ENCODE measurements around the gene IGSF3. TPM values are rescaled to one million over a fixed set of nuclear protein-coding genes. Genes with fewer than 3 reads are reported as not detected.

IGSF3 gene
- total RNA-seq, 4 donors from 2014 or later = 2.5 to 14.3 (median 8.5) TPM

DNA sequence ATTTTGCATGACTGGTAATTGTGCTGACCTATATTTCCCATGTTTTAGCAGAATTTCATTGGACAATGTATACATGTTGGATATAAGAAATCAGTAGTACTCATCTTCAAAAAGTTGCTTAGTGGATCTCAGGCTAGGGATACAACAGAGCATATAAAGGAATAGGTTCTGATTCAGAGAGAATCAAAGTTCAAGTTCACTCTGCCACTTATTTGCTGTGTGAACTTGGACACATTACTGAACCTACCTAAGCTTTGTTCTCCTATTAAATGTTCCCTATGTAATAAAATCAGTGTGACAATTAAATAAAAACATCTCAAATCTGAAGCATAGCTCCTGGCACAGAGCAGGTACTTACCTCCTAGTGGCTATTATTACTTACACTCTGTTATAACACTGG lies 106.0 kb downstream of the IGSF3 start:
- TF ChIP-seq, protein P1, sequence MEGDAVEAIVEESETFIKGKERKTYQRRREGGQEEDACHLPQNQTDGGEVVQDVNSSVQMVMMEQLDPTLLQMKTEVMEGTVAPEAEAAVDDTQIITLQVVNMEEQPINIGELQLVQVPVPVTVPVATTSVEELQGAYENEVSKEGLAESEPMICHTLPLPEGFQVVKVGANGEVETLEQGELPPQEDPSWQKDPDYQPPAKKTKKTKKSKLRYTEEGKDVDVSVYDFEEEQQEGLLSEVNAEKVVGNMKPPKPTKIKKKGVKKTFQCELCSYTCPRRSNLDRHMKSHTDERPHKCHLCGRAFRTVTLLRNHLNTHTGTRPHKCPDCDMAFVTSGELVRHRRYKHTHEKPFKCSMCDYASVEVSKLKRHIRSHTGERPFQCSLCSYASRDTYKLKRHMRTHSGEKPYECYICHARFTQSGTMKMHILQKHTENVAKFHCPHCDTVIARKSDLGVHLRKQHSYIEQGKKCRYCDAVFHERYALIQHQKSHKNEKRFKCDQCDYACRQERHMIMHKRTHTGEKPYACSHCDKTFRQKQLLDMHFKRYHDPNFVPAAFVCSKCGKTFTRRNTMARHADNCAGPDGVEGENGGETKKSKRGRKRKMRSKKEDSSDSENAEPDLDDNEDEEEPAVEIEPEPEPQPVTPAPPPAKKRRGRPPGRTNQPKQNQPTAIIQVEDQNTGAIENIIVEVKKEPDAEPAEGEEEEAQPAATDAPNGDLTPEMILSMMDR (IDR thresholded peaks at IDR 0.05) = no peak
- TF ChIP-seq POLR2A (IDR thresholded peaks at IDR 0.05; ENCODE audit: low read depth) (no peak), POLR2AphosphoS5 (IDR thresholded peaks at IDR 0.05) (no peak), EP300 (IDR thresholded peaks at IDR 0.05) (no peak)
- no peaks in the 10 kb centered on the region for H3K9me3 ChIP-seq
- no peak overlapping the region for H3K27ac ChIP-seq (replicated peaks in 1 of 4)
- intact Hi-C loops (cut with DNase I) = no loop called here
- peaks cover 0 to 7% (median 2%) of the 10 kb centered on the region in 4 donors for H3K4me1 ChIP-seq
- no peaks in the 10 kb centered on the region for H3K27me3 ChIP-seq
- no peaks in the 10 kb centered on the region for H3K36me3 ChIP-seq
- no peak overlapping the region for H3K4me3 ChIP-seq
- no peak for DNase-seq (ENCODE audit: extremely low spot score)

DNA sequence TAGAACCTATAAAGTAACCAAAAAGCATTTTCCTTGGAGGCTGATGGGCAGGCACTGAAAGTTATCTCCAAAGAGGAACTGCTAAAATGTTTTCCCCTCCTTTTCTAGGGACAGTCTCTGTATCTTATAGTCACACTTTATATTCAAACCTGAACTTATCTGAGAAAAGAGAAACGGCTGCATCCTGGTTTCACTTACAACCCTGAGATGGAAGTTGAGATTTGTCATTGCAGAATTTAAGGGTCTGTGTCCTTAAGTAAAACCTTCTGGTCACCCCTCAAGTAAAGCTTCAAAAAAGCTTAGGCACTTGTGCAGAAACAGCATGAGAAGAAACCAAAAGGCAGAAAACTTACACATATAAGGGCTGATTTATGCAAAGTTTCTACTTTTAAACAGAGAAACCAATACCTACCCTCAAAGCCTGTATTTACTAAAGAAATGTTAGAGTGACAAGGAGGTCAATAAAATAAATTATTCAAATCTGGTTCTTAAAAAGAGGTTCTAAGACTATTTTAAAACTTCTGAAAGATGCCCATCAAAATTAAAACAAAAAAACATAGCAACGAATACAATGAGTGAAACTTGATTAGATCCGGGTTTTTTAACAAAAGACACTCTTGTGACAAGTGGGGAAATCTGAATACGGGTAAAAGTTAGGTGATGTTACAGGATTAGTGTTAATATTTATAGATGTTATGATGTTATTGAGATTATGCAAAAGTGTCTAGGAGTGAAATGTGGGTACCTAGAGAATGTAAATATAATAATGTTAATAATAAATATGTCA lies 106.6 kb downstream of the IGSF3 start:
- peak; percentile 10 for DNase-seq (ENCODE audit: extremely low spot score)
- no peak overlapping the region for H3K4me3 ChIP-seq
- no peaks in the 10 kb centered on the region for H3K9me3 ChIP-seq
- H3K27ac ChIP-seq (replicated peaks in 1 of 4) = no peak overlapping the region
- no peaks in the 10 kb centered on the region for H3K36me3 ChIP-seq
- H3K27me3 ChIP-seq = no peaks in the 10 kb centered on the region
- intact Hi-C loops (cut with DNase I) = no loop called here
- 76% methylated on average over 4 of the region's 4 CpGs for whole genome bisulfite sequencing
- H3K4me1 ChIP-seq = peaks cover 2 to 11% (median 7%) of the 10 kb centered on the region in 4 donors
- TF ChIP-seq, protein P1 (IDR thresholded peaks at IDR 0.05) = no peak
- TF ChIP-seq POLR2AphosphoS5 (IDR thresholded peaks at IDR 0.05) (no peak), EP300 (IDR thresholded peaks at IDR 0.05) (no peak), POLR2A (IDR thresholded peaks at IDR 0.05; ENCODE audit: low read depth) (no peak)

DNA sequence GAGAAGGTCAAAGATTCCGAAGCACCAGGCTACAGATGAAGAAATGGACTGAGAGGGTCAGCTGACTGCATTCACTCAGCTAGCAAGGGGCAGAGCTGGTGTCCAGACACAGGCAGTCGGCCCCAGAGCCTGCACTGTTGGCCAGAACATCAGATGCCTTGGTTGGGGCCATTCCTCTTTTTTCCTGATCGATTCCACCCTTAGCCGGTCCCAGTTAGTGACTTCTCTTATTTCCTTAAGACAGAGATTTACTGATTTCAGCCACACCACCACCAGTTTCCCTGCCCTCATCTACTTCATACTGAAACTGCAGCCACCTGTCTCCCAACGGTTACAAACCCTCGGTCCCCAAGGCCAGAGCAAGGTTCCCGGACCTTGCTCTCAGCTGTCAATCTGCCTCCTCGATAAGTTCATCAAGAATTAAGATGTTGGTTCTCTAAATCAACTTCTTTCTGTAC lies 108.2 kb downstream of the IGSF3 start:
- Histone ChIP-seq H3K36me3 (no peaks in the 10 kb centered on the region), H3K4me3 (no peak overlapping the region), H3K9me3 (no peaks in the 10 kb centered on the region), H3K27me3 (no peaks in the 10 kb centered on the region), H3K4me1 (peaks cover 7 to 17% (median 13%) of the 10 kb centered on the region in 4 donors), H3K27ac (replicated peaks in 1 of 4) (no peak overlapping the region)
- WGBS = 89% methylated on average over 8 of the region's 8 CpGs
- TF ChIP-seq POLR2AphosphoS5 (IDR thresholded peaks at IDR 0.05) (no peak), POLR2A (IDR thresholded peaks at IDR 0.05; ENCODE audit: low read depth) (no peak), EP300 (IDR thresholded peaks at IDR 0.05) (no peak)
- TF ChIP-seq, protein P1 (IDR thresholded peaks at IDR 0.05) = no peak
- intact Hi-C loops (cut with DNase I) = no loop called here
- DNase-seq (ENCODE audit: extremely low spot score) = peak; percentile 86

DNA sequence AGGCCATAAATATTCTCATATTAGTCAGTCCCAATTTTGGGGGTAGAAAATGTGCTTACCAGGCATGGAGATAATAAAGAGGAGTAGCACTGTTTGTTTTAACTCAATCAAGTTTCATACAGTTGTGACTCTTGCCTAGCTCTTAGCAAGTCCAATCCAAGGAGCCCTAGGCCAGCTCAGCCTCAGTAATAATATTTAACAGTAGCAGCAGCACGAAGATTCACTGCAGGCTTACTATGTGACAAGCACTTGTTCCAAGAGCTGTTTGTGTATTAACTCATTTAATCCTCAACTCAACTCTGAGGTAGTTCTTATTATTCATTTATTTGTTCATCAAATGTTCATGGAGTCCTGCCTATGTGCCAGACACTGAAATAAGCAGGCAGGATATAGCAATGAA lies 109.0 kb downstream of the IGSF3 start:
- TF ChIP-seq EP300 (IDR thresholded peaks at IDR 0.05) = no peak
- TF ChIP-seq, protein P1 (IDR thresholded peaks at IDR 0.05) = no peak
- no peak for TF ChIP-seq POLR2AphosphoS5 (IDR thresholded peaks at IDR 0.05)
- TF ChIP-seq POLR2A (IDR thresholded peaks at IDR 0.05; ENCODE audit: low read depth) = no peak
- no peaks in the 10 kb centered on the region for H3K9me3 ChIP-seq
- no peaks in the 10 kb centered on the region for H3K36me3 ChIP-seq
- no peak overlapping the region for H3K27ac ChIP-seq (replicated peaks in 1 of 4)
- H3K27me3 ChIP-seq = no peaks in the 10 kb centered on the region
- peak; percentile 37 for DNase-seq (ENCODE audit: extremely low spot score)
- intact Hi-C loops (cut with DNase I) = no loop called here
- H3K4me3 ChIP-seq = no peak overlapping the region
- WGBS = 71% methylated on average over 1 of the region's 1 CpG
- peaks cover 7 to 17% (median 13%) of the 10 kb centered on the region in 4 donors for H3K4me1 ChIP-seq
